ENCODE results near the gene CELF1.

CELF1 gene

DNA sequence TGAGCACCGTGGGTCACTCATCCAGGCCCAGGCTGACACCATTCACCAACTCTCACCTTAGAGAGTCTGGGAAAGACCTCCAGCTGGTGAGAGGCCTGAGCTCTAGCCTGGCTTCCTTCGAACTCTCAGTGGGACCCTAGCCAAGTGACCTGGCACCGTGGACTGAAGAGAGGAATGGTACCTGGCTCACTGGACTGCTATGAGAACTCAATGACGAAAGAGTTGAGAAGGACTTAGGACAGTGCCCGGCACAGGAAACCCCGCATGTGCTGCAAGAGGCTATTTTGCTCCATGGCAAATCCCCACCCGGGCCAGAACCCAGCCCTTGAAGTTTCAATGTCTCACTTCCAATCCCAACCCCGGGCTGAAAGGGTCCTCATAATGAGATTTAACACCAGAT, 103.4 kb downstream of the CELF1 start:
- TF ChIP-seq, protein P1, sequence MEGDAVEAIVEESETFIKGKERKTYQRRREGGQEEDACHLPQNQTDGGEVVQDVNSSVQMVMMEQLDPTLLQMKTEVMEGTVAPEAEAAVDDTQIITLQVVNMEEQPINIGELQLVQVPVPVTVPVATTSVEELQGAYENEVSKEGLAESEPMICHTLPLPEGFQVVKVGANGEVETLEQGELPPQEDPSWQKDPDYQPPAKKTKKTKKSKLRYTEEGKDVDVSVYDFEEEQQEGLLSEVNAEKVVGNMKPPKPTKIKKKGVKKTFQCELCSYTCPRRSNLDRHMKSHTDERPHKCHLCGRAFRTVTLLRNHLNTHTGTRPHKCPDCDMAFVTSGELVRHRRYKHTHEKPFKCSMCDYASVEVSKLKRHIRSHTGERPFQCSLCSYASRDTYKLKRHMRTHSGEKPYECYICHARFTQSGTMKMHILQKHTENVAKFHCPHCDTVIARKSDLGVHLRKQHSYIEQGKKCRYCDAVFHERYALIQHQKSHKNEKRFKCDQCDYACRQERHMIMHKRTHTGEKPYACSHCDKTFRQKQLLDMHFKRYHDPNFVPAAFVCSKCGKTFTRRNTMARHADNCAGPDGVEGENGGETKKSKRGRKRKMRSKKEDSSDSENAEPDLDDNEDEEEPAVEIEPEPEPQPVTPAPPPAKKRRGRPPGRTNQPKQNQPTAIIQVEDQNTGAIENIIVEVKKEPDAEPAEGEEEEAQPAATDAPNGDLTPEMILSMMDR (IDR thresholded peaks at IDR 0.05; ENCODE audit: low read length): no peak
- no peak for TF ChIP-seq EZH2 (IDR thresholded peaks at IDR 0.05; ENCODE audit: borderline replicate concordance, low read length)

DNA sequence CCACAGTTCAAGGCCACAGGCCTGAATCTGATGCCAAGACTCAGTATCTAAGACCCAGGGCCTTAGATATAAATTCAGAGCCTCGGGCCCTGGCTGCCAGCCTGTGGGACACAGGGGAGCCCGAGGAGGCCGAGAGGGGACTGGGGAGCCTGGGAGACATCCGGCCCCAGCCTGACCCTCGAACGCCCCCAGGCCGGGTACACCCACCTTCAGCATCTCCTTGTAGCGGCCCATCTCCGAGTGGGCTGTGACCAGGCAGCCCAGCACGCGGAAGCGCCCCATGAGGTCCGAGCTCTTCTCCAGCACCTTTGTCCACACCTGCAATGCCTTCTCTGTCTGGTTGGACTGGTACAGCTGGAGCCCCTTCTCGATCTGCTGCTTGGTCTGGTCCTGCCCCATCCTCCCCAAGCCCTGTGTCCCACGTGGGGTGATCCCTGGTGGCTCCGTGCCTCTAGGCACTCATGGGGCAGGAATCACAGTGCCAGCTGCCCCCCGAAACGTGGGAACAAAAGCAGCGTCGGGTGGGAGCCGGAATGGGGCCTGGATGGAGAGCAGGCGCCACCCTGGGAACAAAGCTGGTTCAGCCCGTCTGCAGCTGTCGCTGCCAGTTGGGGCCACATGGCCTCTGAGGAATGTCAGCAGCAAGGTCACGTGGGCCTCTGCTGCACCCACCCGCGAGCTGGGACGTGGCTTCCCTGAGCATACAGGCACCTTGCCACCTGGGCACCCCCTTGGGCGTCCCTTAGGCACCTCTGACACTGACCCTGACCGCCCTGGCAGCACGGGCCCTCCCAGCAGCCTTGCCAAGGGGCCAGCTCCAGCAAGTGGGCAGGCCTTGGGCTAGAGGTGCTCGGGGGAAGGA, 104.1 kb downstream of the CELF1 start, which contains the start of gene RAPSN:
TSS of gene RAPSN (minus strand) at position 571 of the 862 bp plus-strand sequence. CDS start at position 399, 172 bp downstream.
- H3K9me2 ChIP-seq (ENCODE audit: low read depth, low read length): no peaks in the 10 kb centered on the region
- H3K9me3 ChIP-seq (ENCODE audit: low read length): no peaks in the 10 kb centered on the region
- no peak within 1 kb of the TSS for H3K9ac ChIP-seq (ENCODE audit: low read length)
- no peaks in the 10 kb centered on the region for H3K79me2 ChIP-seq (ENCODE audit: insufficient read depth, low read length)
- no peak within 1 kb of the TSS for H2AFZ ChIP-seq (ENCODE audit: low read length)
- TF ChIP-seq EZH2 (IDR thresholded peaks at IDR 0.05; ENCODE audit: borderline replicate concordance, low read length): no peak
- TF ChIP-seq, protein P1 (IDR thresholded peaks at IDR 0.05; ENCODE audit: low read length): no peak
- no peaks in the 10 kb centered on the region for H4K20me1 ChIP-seq (ENCODE audit: insufficient read depth, low read length)
- H3K4me1 ChIP-seq (ENCODE audit: insufficient read depth, low read length, severe bottlenecking): peaks cover 4% of the 10 kb centered on the region
- H3F3A ChIP-seq (ENCODE audit: insufficient read depth, low read length): no peaks in the 10 kb centered on the region
- H3K27ac ChIP-seq (ENCODE audit: low read depth, low read length, poor library complexity, severe bottlenecking): no peak within 1 kb of the TSS
- H3K27me3 ChIP-seq (ENCODE audit: insufficient read depth, low read length): no peaks in the 10 kb centered on the region
- H3K4me2 ChIP-seq (ENCODE audit: low read length): no peak within 1 kb of the TSS
- H3K36me3 ChIP-seq (ENCODE audit: insufficient read depth, low read length): no peaks in the 10 kb centered on the region
- no peak within 1 kb of the TSS for H3K4me3 ChIP-seq (ENCODE audit: low read depth, low read length, poor library complexity, severe bottlenecking)

More for the DNA sequence above, 103.4 kb downstream of the CELF1 start:
- H4K20me1 ChIP-seq (ENCODE audit: insufficient read depth, low read length): no peaks in the 10 kb centered on the region
- H3K4me3 ChIP-seq (ENCODE audit: low read depth, low read length, poor library complexity, severe bottlenecking): no peak overlapping the region
- no peak overlapping the region for H3K9ac ChIP-seq (ENCODE audit: low read length)
- no peaks in the 10 kb centered on the region for H3K4me1 ChIP-seq (ENCODE audit: insufficient read depth, low read length, severe bottlenecking)
- no peaks in the 10 kb centered on the region for H3F3A ChIP-seq (ENCODE audit: insufficient read depth, low read length)
- H3K4me2 ChIP-seq (ENCODE audit: low read length): no peak overlapping the region
- no peaks in the 10 kb centered on the region for H3K79me2 ChIP-seq (ENCODE audit: insufficient read depth, low read length)
- no peak overlapping the region for H2AFZ ChIP-seq (ENCODE audit: low read length)
- no peaks in the 10 kb centered on the region for H3K36me3 ChIP-seq (ENCODE audit: insufficient read depth, low read length)
- H3K9me2 ChIP-seq (ENCODE audit: low read depth, low read length): no peaks in the 10 kb centered on the region
- no peak overlapping the region for H3K27ac ChIP-seq (ENCODE audit: low read depth, low read length, poor library complexity, severe bottlenecking)
- no peaks in the 10 kb centered on the region for H3K9me3 ChIP-seq (ENCODE audit: low read length)
- H3K27me3 ChIP-seq (ENCODE audit: insufficient read depth, low read length): no peaks in the 10 kb centered on the region

DNA sequence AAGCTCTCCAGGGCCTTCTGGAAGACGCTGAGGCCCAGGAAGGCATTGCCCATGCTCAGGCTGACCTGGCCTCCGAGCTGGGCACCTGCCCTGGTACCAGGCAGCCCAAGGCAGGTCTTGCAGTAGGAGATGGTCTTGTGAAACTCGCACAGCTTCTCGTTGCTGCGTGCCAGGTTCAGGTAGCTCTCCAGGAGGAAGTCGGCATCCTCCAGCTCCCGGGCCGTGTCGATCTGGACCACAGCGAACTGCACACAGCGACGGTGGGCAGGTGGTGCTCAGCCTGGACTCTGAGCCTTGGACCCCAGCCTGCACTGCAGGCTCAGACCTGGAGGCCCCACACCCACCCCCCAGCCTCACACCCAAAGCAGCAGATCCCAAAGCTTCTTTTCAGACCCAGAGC, 105.0 kb downstream of the CELF1 start:
- Histone ChIP-seq H3K27ac (ENCODE audit: low read depth, low read length, poor library complexity, severe bottlenecking) (no peak overlapping the region), H3K4me1 (ENCODE audit: insufficient read depth, low read length, severe bottlenecking) (peaks cover 13% of the 10 kb centered on the region), H3K27me3 (ENCODE audit: insufficient read depth, low read length) (no peaks in the 10 kb centered on the region), H2AFZ (ENCODE audit: low read length) (no peak overlapping the region), H3K9me3 (ENCODE audit: low read length) (no peaks in the 10 kb centered on the region), H3F3A (ENCODE audit: insufficient read depth, low read length) (no peaks in the 10 kb centered on the region), H3K9me2 (ENCODE audit: low read depth, low read length) (no peaks in the 10 kb centered on the region), H3K4me3 (ENCODE audit: low read depth, low read length, poor library complexity, severe bottlenecking) (no peak overlapping the region), H3K4me2 (ENCODE audit: low read length) (no peak overlapping the region), H4K20me1 (ENCODE audit: insufficient read depth, low read length) (no peaks in the 10 kb centered on the region), H3K36me3 (ENCODE audit: insufficient read depth, low read length) (no peaks in the 10 kb centered on the region), H3K79me2 (ENCODE audit: insufficient read depth, low read length) (no peaks in the 10 kb centered on the region), H3K9ac (ENCODE audit: low read length) (no peak overlapping the region)
- no peak for TF ChIP-seq EZH2 (IDR thresholded peaks at IDR 0.05; ENCODE audit: borderline replicate concordance, low read length)
- TF ChIP-seq, protein P1 (IDR thresholded peaks at IDR 0.05; ENCODE audit: low read length): no peak
